ENCODE results near the gene LOC101059915.

LOC101059915 gene

DNA sequence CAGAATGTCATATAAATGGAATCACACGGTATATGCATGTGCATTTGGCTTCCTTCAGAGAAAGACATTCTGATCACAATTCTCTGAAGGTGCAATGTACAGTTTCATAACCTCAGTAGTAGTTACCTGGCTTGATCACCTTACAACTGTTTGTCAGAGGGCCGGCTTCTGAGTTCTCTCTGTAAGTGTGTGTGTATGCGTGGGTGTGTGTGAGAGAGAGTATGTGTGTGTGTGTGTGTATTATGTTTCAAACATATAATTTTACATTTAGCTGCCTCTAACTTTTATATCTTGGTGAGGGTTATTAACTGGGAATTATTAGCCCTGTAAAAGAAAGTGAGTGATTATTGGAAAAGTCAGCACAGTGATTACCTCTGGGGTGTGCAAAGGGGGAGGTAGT, 8.0 kb upstream of the LOC101059915 start (continued):
- TF ChIP-seq RAD21 (IDR thresholded peaks at IDR 0.05; ENCODE audit: low read depth), result no peak
- no peak for TF ChIP-seq POLR2A (IDR thresholded peaks at IDR 0.05; ENCODE audit: borderline replicate concordance, extremely low read depth, insufficient read depth, insufficient read length)

DNA sequence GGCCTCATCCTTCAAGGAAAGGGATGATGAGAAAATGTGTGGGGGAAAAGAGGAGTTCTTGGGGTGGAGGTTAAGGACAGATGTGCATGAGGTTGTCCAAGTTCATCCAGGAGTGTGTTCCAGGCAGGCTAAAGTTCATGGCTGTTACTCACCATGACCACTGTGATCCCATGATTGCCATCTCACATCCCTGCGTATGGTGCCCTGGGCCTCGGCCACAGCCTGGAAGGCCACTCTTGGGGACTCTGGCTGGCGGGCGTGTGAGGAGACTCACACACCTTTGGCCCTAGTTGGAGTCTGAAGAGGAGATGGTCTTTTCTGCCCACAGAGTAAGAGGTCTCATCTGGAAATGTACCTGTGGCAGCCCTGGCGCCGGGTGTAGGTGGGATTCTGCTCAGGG, 7.4 kb upstream of the LOC101059915 start:
- ChIA-PET RAD21 (ENCODE audit: low non-redundant PET in 1 of 2, low total read pairs in 2 of 2, uncharacterized antibody in 2 of 2, unreplicated experiment in 2 of 2) (no interaction called here), CTCF (no interaction called here), POLR2A (no interaction called here)
- no peak overlapping the region for H3K4me3 ChIP-seq (replicated peaks in 1 of 2; ENCODE audit: low read depth in 1 of 2, low read length in 2 of 2)
- no peak overlapping the region for H3K4me2 ChIP-seq (ENCODE audit: low read length)
- no peaks in the 10 kb centered on the region for H3K9me2 ChIP-seq (ENCODE audit: insufficient read depth)
- H3K9ac ChIP-seq (ENCODE audit: low read length), result no peak overlapping the region
- H3K27me3 ChIP-seq (ENCODE audit: insufficient read depth, low read length), result no peaks in the 10 kb centered on the region
- H3K9me3 ChIP-seq (ENCODE audit: control insufficient read depth in 1 of 2, insufficient read depth in 1 of 2, low read depth in 1 of 2, low read length in 2 of 2), result no peaks in the 10 kb centered on the region
- BruUV-seq (replicated peaks), result no TSS peak
- no peaks in the 10 kb centered on the region; a peak in 1 of 4 replicates for H3K4me1 ChIP-seq (ENCODE audit: control insufficient read depth in 1 of 2, insufficient read depth in 2 of 2, low read length in 2 of 2)
- intact Hi-C loops (cut with micrococcal nuclease), result no loop called here
- ATAC-seq (no peak), DNase-seq (ENCODE audit: low read depth, low spot score) (no peak)
- H3K79me2 ChIP-seq (ENCODE audit: insufficient read depth, low read length), result no peaks in the 10 kb centered on the region
- TF ChIP-seq POLR2AphosphoS5 (IDR thresholded peaks at IDR 0.05; ENCODE audit: low read depth, low read length) (no peak), TCF7L2 (IDR thresholded peaks at IDR 0.05; ENCODE audit: borderline replicate concordance, extremely low read depth, insufficient read depth, insufficient read length) (no peak), RAD21 (IDR thresholded peaks at IDR 0.05; ENCODE audit: low read depth) (no peak), ZFX (IDR thresholded peaks at IDR 0.05) (no peak), JUND (IDR thresholded peaks at IDR 0.05) (no peak), EZH2phosphoT487 (IDR thresholded peaks at IDR 0.05; ENCODE audit: borderline replicate concordance) (no peak), ELF1 (IDR thresholded peaks at IDR 0.05; ENCODE audit: borderline replicate concordance, low read depth) (no peak), SRF (IDR thresholded peaks at IDR 0.05; ENCODE audit: low read depth) (no peak), CEBPB (IDR thresholded peaks at IDR 0.05; ENCODE audit: low read depth) (no peak)
- TF ChIP-seq, protein P1, sequence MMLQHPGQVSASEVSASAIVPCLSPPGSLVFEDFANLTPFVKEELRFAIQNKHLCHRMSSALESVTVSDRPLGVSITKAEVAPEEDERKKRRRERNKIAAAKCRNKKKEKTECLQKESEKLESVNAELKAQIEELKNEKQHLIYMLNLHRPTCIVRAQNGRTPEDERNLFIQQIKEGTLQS (IDR thresholded peaks at IDR 0.05), result no peak
- no peaks in the 10 kb centered on the region for H3K36me3 ChIP-seq (ENCODE audit: control insufficient read depth in 1 of 2, insufficient read depth in 2 of 2, low read length in 2 of 2)
- no peak overlapping the region for H3K27ac ChIP-seq (ENCODE audit: low read depth, low read length)
- no peak overlapping the region for H2AFZ ChIP-seq (ENCODE audit: low read depth, low read length, poor library complexity, severe bottlenecking)
- no peaks in the 10 kb centered on the region for H4K20me1 ChIP-seq (ENCODE audit: insufficient read depth)

Measured in HCT116 (cell line).